Choroid plexus epithelial cell (primary cell): ENCODE data around the gene GOLGA6L10.
A peak's percentile ranks its signal among the peaks of the same experiment; 100 is the strongest.
"Not testable (repeated sequence)": the region's sequence is repeated elsewhere in the genome, so short reads cannot be mapped to it uniquely, and the experiment has no call there.

ENCODE experiments used
- DNase-seq: peaks from one replicate; pipeline ENCODE4 v3.0.0-alpha.2; 2010; ENCODE audit warnings: low read depth
- H3K4me3 ChIP-seq: 2 replicates; pipeline ENCODE4 v1.5.1; 2011; ENCODE audit warnings: low read depth, mild to moderate bottlenecking, control low read depth, low read length, moderate library complexity
- CTCF ChIP-seq: conservative IDR thresholded peaks from 2 replicates; pipeline ENCODE4 v1.5.1; 2011; ENCODE audit warnings: low read depth, mild to moderate bottlenecking, control low read depth, inconsistent platforms, low read length, moderate library complexity

GOLGA6L10 gene

GRCh38 chr15:82349375-82349774, at the start of gene GOLGA6L10:
TSS of gene GOLGA6L10 (minus strand) at chr15:82349475. CDS start at chr15:82349375, 100 bp downstream.
- not testable (repeated sequence) for DNase-seq, H3K4me3 ChIP-seq

GRCh38 chr15:82398785-82399184, 49.5 kb upstream of the GOLGA6L10 start:
- no peak overlapping the region for H3K4me3 ChIP-seq
- no peak for DNase-seq
- TF ChIP-seq CTCF: no peak

- no peak for TF ChIP-seq CTCF
- no peak for DNase-seq
- H3K4me3 ChIP-seq: no peak overlapping the region
These were observed 48.5 kb upstream of the GOLGA6L10 start for GRCh38 chr15:82397817-82398216.

DNA sequence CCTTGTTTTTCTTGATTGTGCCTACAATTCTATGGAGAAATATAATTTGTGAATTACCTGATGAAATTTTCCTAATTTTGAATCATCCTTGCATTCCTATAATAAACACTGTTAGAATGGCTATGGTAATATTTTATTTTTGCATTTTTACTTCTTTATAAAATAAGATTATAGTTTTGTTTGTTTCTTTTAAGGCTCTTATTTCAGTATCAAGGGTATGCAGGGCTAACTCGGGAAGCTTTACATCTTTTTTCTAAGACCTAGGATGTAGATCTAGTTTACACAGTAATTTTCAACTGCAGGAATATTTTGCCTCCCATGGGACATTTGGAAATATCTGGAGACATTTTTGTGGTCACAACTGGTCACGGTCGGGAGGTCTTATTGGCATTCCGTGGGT, 46.5 kb upstream of the GOLGA6L10 start:
- not testable (repeated sequence) for H3K4me3 ChIP-seq
- peak; percentile 19 for DNase-seq

DNA sequence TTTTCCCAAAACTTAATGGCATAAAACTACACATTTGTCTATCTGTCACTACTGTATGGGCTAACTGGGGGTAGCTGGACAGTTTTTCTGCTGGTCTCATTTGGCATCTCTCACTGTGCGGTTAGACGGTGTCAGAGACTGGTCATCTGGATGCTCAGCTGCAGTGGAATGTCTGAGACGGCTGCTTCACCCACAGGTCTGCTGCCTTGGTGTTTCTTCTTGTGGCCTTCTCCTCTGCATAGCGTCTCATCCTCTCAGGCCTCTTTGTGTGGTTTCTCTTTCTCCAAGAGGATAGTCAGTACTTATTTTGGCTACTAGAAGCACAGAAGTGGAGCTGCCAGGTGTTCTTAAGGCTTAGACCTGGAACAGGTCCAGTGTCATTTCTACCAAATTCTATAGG, 44.4 kb upstream of the GOLGA6L10 start:
- no peak overlapping the region for H3K4me3 ChIP-seq
- DNase-seq: peak; percentile 42
- no peak for TF ChIP-seq CTCF

DNA sequence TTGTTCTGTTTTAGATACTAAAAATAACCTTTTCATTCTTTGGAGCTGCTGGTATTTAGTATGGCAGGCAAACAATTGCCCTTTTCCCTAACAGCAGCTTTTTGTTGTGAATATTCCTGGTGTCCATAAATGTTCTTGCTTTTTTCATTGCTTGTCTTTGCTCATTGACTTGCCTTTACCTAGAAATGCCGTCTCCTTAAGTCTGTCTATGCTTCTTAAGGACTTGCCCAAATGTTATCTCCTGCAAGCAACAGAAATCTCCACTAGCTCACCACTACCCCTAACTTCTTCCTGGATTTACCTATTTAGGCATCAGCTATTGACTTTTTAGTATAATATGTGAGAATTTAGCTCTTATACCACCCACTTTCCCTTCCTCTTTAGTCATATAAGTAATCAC, 42.8 kb upstream of the GOLGA6L10 start:
- not testable (repeated sequence) for DNase-seq, H3K4me3 ChIP-seq

DNA sequence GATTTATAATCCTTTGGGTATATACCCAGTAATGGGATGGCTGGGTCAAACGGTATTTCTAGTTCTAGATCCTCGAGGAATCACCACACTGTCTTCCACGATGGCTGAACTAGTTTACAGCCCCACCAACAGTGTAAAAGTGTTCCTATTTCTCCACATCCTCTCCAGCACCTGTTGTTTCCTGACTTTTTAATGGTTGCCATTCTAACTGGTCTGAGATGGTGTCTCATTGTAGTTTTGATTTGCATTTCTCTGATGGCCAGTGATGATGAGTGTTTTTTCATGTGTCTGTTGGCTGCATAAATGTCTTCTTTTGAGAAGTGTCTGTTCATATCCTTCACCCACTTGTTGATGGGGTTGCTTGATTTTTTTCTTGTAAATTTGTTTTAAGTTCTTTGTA, 40.9 kb upstream of the GOLGA6L10 start:
- DNase-seq: not testable (repeated sequence)

GRCh38 chr15:82387209-82387608, 37.9 kb upstream of the GOLGA6L10 start:
- DNase-seq: not testable (repeated sequence)

More for the DNA sequence above, 40.9 kb upstream of the GOLGA6L10 start:
- H3K4me3 ChIP-seq: not testable (repeated sequence)

DNA sequence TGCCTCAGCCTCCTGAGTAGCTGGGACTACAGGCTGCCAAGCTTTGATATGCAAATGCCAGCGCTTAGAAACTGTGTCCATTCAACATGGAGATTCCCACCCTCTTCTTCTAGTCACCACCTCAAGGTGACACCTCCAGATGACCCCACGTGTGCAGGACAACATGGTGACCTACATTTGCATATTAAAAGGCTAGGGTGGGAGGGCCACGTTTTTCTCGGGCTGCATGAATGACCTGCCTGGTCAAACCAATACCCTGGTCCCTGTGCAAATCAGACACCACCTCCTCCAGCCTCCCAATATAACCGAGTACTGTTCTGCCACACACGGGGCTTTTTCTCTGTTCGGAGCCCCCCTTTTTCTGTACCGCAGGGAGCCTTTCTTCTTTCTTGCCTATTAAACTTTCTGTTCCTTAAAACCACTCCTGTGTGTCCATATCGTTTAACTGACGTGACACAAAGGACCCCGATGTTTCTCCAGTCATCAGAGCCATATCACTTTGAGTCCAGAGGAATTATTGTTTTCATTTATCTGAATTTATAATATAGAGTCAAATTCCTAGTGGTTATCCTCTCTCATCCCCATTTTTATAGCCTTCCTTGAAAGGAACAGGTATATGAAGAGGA, 32.2 kb upstream of the GOLGA6L10 start:
- not testable (repeated sequence) for DNase-seq, H3K4me3 ChIP-seq

More at GRCh38 chr15:82387209-82387608, 37.9 kb upstream of the GOLGA6L10 start:
- not testable (repeated sequence) for H3K4me3 ChIP-seq

DNA sequence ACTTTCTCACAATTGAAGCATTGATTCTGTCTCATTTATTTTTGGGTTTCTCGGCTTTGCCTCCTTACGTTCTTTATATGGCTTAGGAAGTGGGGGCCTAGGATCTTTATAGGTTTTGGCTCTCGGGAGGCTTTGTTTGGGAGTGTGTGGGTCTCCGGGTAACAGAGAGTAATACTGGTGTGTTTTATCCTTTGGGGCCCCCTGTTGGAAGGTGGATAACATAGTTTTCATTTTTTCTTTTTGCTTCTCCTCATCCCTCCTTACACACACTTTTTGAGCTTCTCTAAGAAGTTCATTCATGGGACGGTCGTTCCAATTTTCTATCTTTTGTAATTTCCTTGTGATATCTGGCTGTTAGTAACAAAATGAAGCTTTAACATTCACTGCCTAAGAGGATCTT, 30.3 kb upstream of the GOLGA6L10 start:
- not testable (repeated sequence) for DNase-seq, H3K4me3 ChIP-seq
- peak; percentile 27 for TF ChIP-seq CTCF

DNA sequence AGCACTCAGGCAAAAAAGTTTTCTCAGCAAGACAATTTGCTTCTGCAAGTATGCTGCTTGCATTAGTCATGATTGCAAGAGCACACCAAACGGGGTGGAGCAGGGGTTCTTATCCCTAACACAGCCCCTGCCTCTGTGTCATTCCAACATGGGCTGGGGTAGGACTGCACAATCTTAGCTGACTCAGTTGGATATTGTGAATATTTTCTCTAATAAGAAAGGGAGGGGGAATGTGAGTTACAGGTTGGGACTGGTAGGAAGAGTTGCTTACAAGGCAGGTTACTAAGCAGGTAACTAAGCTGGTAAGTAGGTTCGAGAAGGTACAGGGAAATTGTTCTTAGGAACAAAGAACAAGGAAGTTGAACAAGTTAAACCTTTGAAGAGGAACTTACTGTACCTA, 24.4 kb upstream of the GOLGA6L10 start:
- H3K4me3 ChIP-seq: not testable (repeated sequence)
- DNase-seq: peak; percentile 9
